22Rv1 (cell line): ENCODE results near the gene IFNK.
A peak's percentile ranks its signal among the peaks of the same experiment; 100 is the strongest.

Source experiments
- H3K27ac ChIP-seq: fragments of 450-650 bp; 2 replicates; pipeline ENCODE4 v1.5.1; 2017
- CTCF ChIP-seq: fragments of 450-650 bp; IDR thresholded peaks from 2 replicates; pipeline ENCODE4 v1.5.1; 2017; ENCODE audit warnings: mild to moderate bottlenecking
- ZFX ChIP-seq: fragments of 450-650 bp; IDR thresholded peaks from 2 replicates; pipeline ENCODE4 v1.6.1; 2017; ENCODE audit warnings: antibody characterized with exemption, borderline replicate concordance

The IFNK gene

GRCh38 chr9:27565696-27566095, 41.6 kb downstream of the IFNK start:
- no peak overlapping the region for H3K27ac ChIP-seq
- TF ChIP-seq ZFX = no peak
- no peak for TF ChIP-seq CTCF

- H3K27ac ChIP-seq = no peak overlapping the region
- TF ChIP-seq CTCF = no peak
- no peak for TF ChIP-seq ZFX
Measured at GRCh38 chr9:27566118-27566517, 42.0 kb downstream of the IFNK start.

GRCh38 chr9:27569406-27569805, 45.3 kb downstream of the IFNK start:
- TF ChIP-seq ZFX = no peak
- TF ChIP-seq CTCF = no peak
- peak overlapping the region; percentile 42 for H3K27ac ChIP-seq

GRCh38 chr9:27571011-27571410, 46.9 kb downstream of the IFNK start:
- H3K27ac ChIP-seq = no peak overlapping the region
- TF ChIP-seq CTCF (no peak), ZFX (no peak)

GRCh38 chr9:27572061-27572460, 48.0 kb downstream of the IFNK start:
- no peak for TF ChIP-seq ZFX
- no peak for TF ChIP-seq CTCF
- H3K27ac ChIP-seq = no peak overlapping the region

GRCh38 chr9:27572566-27572917, 48.5 kb downstream of the IFNK start:
- H3K27ac ChIP-seq = peak overlapping the region; percentile 89
- TF ChIP-seq ZFX (no peak), CTCF (no peak)

- H3K27ac ChIP-seq = peak within 1 kb of the TSS; percentile 89
- TF ChIP-seq CTCF (no peak), ZFX (no peak)
Measured at GRCh38 chr9:27572918-27573633, 49.0 kb downstream of the IFNK start, which contains the start of gene C9orf72. Gene C9orf72 (minus strand): TSS chr9:27573481. CDS start chr9:27567120, 6,361 bp downstream.
